Measurements from ENCODE around the gene DNAH17.

DNA sequence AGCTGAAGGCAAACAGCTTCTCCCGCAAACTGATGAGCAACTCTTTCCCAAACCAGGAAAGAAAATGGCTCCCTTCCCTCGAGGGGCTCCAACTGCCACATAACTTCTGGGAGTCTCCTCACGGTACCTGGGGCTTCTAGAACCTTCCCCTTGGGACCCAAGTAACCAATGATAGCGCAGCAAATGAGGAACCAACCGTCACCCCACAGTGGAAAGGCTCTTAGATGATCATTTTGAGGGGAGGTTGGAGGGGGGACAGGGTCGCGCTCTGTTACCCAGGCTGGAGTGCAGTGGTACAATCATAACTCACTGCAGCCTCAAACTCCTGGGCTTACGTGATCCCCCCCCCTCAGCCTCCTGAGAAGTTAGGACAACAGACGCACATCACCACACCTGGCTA, at the start of gene DNAH17:
- TF ChIP-seq POLR2AphosphoS5 (IDR thresholded peaks at IDR 0.05; ENCODE audit: low read depth, low read length), result no peak
- no peak for TF ChIP-seq ZNF274 (IDR thresholded peaks at IDR 0.05; ENCODE audit: low read depth, low read length)
- TF ChIP-seq, protein P1, sequence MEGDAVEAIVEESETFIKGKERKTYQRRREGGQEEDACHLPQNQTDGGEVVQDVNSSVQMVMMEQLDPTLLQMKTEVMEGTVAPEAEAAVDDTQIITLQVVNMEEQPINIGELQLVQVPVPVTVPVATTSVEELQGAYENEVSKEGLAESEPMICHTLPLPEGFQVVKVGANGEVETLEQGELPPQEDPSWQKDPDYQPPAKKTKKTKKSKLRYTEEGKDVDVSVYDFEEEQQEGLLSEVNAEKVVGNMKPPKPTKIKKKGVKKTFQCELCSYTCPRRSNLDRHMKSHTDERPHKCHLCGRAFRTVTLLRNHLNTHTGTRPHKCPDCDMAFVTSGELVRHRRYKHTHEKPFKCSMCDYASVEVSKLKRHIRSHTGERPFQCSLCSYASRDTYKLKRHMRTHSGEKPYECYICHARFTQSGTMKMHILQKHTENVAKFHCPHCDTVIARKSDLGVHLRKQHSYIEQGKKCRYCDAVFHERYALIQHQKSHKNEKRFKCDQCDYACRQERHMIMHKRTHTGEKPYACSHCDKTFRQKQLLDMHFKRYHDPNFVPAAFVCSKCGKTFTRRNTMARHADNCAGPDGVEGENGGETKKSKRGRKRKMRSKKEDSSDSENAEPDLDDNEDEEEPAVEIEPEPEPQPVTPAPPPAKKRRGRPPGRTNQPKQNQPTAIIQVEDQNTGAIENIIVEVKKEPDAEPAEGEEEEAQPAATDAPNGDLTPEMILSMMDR (IDR thresholded peaks at IDR 0.05 in 2 of 3, conservative IDR thresholded peaks at IDR 0.05 in 1 of 3; ENCODE audit: borderline replicate concordance in 1 of 3, insufficient read depth in 1 of 3, low read depth in 2 of 3, low read length in 2 of 3), result no peak
- TF ChIP-seq EZH2 (IDR thresholded peaks at IDR 0.05), result no peak
- TF ChIP-seq ZFX (IDR thresholded peaks at IDR 0.05), result no peak
- TF ChIP-seq, protein P2, sequence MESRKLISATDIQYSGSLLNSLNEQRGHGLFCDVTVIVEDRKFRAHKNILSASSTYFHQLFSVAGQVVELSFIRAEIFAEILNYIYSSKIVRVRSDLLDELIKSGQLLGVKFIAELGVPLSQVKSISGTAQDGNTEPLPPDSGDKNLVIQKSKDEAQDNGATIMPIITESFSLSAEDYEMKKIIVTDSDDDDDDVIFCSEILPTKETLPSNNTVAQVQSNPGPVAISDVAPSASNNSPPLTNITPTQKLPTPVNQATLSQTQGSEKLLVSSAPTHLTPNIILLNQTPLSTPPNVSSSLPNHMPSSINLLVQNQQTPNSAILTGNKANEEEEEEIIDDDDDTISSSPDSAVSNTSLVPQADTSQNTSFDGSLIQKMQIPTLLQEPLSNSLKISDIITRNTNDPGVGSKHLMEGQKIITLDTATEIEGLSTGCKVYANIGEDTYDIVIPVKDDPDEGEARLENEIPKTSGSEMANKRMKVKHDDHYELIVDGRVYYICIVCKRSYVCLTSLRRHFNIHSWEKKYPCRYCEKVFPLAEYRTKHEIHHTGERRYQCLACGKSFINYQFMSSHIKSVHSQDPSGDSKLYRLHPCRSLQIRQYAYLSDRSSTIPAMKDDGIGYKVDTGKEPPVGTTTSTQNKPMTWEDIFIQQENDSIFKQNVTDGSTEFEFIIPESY (IDR thresholded peaks at IDR 0.05; ENCODE audit: extremely low read depth, insufficient replicate concordance, low read length), result no peak

All from HCT116 (cell line).